Ovary (tissue), 3 donors: Measurements from ENCODE around the gene FASTK.

Experiments
- POLR2A ChIP-seq: fragments of 450-650 bp; IDR thresholded peaks from one replicate; pipeline ENCODE4 v1.6.1; 2017; ENCODE audit warnings: antibody characterized with exemption, mild to moderate bottlenecking, moderate library complexity
- TF ChIP-seq, protein P1 (sequence below), 3 donors: fragments of 450-650 bp in 2 of 3; fragments of 200-600 bp in 1 of 3; IDR thresholded peaks; one replicate each; pipeline versions ENCODE4 v1.5.1 to v1.8.0; 2016 to 2022; ENCODE audit warnings: antibody characterized with exemption in 3 of 3, mild to moderate bottlenecking in 1 of 3
- donor health status: DM: no; HTN: no; CAD: no.

- TF ChIP-seq, protein P1, sequence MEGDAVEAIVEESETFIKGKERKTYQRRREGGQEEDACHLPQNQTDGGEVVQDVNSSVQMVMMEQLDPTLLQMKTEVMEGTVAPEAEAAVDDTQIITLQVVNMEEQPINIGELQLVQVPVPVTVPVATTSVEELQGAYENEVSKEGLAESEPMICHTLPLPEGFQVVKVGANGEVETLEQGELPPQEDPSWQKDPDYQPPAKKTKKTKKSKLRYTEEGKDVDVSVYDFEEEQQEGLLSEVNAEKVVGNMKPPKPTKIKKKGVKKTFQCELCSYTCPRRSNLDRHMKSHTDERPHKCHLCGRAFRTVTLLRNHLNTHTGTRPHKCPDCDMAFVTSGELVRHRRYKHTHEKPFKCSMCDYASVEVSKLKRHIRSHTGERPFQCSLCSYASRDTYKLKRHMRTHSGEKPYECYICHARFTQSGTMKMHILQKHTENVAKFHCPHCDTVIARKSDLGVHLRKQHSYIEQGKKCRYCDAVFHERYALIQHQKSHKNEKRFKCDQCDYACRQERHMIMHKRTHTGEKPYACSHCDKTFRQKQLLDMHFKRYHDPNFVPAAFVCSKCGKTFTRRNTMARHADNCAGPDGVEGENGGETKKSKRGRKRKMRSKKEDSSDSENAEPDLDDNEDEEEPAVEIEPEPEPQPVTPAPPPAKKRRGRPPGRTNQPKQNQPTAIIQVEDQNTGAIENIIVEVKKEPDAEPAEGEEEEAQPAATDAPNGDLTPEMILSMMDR (IDR thresholded peaks at IDR 0.05) = no peak
- no peak for TF ChIP-seq POLR2A
Measured at GRCh38 chr7:151080067-151080521, 515 bp downstream of the FASTK start.
